HEK293T (cell line): ENCODE data around the gene OR5K1.

Source experiments
- CTCF ChIA-PET: fragments of 350-600 bp; formaldehyde crosslinking; extraction: SDS; loops from one replicate; lab custom pipeline; 2021; ENCODE audit warnings: antibody characterized with exemption, inconsistent platforms; lab: Yijun Ruan, JAX
- POLR2A ChIA-PET: fragments of 350-600 bp; formaldehyde crosslinking; extraction: SDS; loops from one replicate; lab custom pipeline; 2020; ENCODE audit warnings: antibody characterized with exemption, inconsistent platforms; lab: Yijun Ruan, JAX
- DNase-seq: peaks from one replicate; pipeline ENCODE4 v3.0.0; 2012; ENCODE audit warnings: mixed read lengths; ENCODE audit errors: extremely low spot score
- ARNT ChIP-seq: fragments of 450-650 bp; IDR thresholded peaks from 2 replicates; pipeline ENCODE4 v1.6.1; 2017; ENCODE audit warnings: mild to moderate bottlenecking
- BHLHE40 ChIP-seq: fragments of 450-650 bp; IDR thresholded peaks from 2 replicates; pipeline ENCODE4 v1.6.1; 2016; ENCODE audit warnings: mild to moderate bottlenecking, moderate library complexity, borderline replicate concordance
- CTBP1 ChIP-seq: fragments of 450-650 bp; IDR thresholded peaks from 2 replicates; pipeline ENCODE4 v1.6.1; 2016; ENCODE audit warnings: borderline replicate concordance
- ELF4 ChIP-seq: fragments of 450-650 bp; IDR thresholded peaks from 2 replicates; pipeline ENCODE4 v1.6.1; 2017; ENCODE audit warnings: antibody characterized with exemption
- FOXA1 ChIP-seq: fragments of 450-650 bp; IDR thresholded peaks from 2 replicates; pipeline ENCODE4 v1.6.1; 2016; ENCODE audit warnings: mild to moderate bottlenecking
- FOXK2 ChIP-seq: fragments of 450-650 bp; IDR thresholded peaks from 2 replicates; pipeline ENCODE4 v1.6.1; 2016; ENCODE audit warnings: mild to moderate bottlenecking
- FOXM1 ChIP-seq: fragments of 450-650 bp; IDR thresholded peaks from 2 replicates; pipeline ENCODE4 v1.6.1; 2017; ENCODE audit warnings: mild to moderate bottlenecking, borderline replicate concordance
- HDGF ChIP-seq: fragments of 450-650 bp; IDR thresholded peaks from 2 replicates; pipeline ENCODE4 v1.6.1; 2017; ENCODE audit warnings: antibody characterized with exemption, borderline replicate concordance
- L3MBTL2 ChIP-seq: fragments of 450-650 bp; conservative IDR thresholded peaks from 2 replicates; pipeline ENCODE4 v1.6.1; 2016; ENCODE audit warnings: mild to moderate bottlenecking
- LEF1 ChIP-seq: fragments of 450-650 bp; IDR thresholded peaks from 2 replicates; pipeline ENCODE4 v1.6.1; 2017; ENCODE audit warnings: mild to moderate bottlenecking, borderline replicate concordance
- NFRKB ChIP-seq: fragments of 450-650 bp; IDR thresholded peaks from 2 replicates; pipeline ENCODE4 v1.6.1; 2016; ENCODE audit warnings: mild to moderate bottlenecking, moderate library complexity
- SP1 ChIP-seq: fragments of 450-650 bp; IDR thresholded peaks from 2 replicates; pipeline ENCODE4 v1.6.1; 2017
- SUZ12 ChIP-seq: fragments of 450-650 bp; IDR thresholded peaks from 2 replicates; pipeline ENCODE4 v1.6.1; 2016; ENCODE audit warnings: mild to moderate bottlenecking
- TARDBP ChIP-seq: fragments of 450-650 bp; IDR thresholded peaks from 2 replicates; pipeline ENCODE4 v1.6.1; 2016
- ZNF384 ChIP-seq: fragments of 450-650 bp; IDR thresholded peaks from 2 replicates; pipeline ENCODE4 v1.6.1; 2016
- TF ChIP-seq, protein P1 (sequence below): fragments of 450-650 bp; IDR thresholded peaks from 2 replicates; pipeline ENCODE4 v1.6.1; 2016

OR5K1 gene

DNA sequence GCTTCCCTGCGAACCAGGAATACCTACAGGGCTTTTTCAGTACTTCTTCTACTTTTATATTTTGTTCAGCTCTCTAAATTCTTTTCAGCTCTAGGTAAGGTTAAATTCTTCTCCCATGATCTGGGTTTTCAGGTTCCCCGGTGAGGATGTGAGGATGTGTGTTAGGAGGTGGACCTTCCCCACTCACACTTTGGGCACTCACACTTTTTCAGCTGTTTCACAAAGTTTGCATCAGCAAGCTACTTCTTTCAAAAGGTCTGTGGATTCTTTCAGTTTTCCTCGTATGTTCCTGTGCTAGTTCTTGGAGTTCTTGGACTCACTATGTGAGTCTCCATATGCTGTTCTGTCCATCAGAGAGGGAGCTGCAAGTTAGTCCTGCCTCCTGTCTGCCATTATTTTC is 20.6 kb downstream of the OR5K1 start:
- POLR2A ChIA-PET = no interaction called here

DNA sequence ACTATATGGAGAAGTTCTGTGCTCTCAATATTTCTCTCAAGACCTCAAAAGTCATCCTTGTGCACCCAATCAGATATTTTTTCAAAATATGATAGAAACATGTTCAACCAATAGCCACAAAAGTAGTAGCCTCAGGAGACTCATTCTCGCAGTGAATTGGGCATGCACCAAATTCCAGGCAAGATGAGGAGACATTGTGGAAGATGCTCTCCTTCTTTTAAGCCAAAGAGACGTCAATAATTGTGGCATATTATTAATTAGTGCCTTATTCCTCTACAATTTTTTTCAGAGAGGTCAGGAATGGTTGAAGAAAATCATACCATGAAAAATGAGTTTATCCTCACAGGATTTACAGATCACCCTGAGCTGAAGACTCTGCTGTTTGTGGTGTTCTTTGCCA is 34.4 kb downstream of the OR5K1 start, which contains the start of gene OR5K2:
Gene OR5K2, plus strand, starts transcription at position 301 of the 400 bp plus-strand sequence. Its CDS starts 0 bp downstream, at position 301.
- no peak for DNase-seq
- TF ChIP-seq LEF1 = no peak
- TF ChIP-seq SP1 = no peak
- TF ChIP-seq FOXK2 = no peak
- TF ChIP-seq ZNF384 = no peak
- no peak for TF ChIP-seq ELF4
- TF ChIP-seq HDGF = no peak
- no peak for TF ChIP-seq L3MBTL2
- no peak for TF ChIP-seq FOXA1
- TF ChIP-seq, protein P1, sequence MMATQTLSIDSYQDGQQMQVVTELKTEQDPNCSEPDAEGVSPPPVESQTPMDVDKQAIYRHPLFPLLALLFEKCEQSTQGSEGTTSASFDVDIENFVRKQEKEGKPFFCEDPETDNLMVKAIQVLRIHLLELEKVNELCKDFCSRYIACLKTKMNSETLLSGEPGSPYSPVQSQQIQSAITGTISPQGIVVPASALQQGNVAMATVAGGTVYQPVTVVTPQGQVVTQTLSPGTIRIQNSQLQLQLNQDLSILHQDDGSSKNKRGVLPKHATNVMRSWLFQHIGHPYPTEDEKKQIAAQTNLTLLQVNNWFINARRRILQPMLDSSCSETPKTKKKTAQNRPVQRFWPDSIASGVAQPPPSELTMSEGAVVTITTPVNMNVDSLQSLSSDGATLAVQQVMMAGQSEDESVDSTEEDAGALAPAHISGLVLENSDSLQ = no peak
- no peak for TF ChIP-seq TARDBP
- no peak for TF ChIP-seq FOXM1
- TF ChIP-seq CTBP1 = no peak
- no peak for TF ChIP-seq NFRKB
- TF ChIP-seq SUZ12 = no peak
- TF ChIP-seq ARNT = no peak
- TF ChIP-seq BHLHE40 = no peak
- ChIA-PET CTCF (no interaction called here), POLR2A (no interaction called here)

More for the DNA sequence above, 20.6 kb downstream of the OR5K1 start:
- no peak for DNase-seq
- TF ChIP-seq L3MBTL2 = no peak
- CTCF ChIA-PET = no interaction called here

DNA sequence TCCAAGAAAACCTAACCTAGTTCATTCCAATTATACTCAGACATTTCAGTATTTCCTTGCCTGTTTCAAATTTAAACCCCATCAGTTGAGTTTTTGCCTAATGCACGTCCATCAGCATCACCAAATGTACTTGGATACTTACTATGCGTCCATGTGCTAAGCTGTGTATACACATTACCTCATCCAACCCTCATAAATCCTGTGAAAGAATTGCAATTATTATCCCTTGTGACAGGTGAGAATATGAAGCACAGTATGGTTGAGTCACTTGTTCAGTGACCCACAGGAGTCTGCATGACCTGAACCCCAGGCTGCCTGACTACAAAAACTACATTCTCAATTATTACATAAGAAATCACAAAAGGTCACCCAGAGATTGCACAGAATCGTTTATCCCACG is 37.0 kb downstream of the OR5K1 start:
- TF ChIP-seq ZNF384 (no peak), FOXA1 (no peak), CTBP1 (peak; percentile 84), TARDBP (no peak)
- TF ChIP-seq, protein P1 = peak; percentile 96
- POLR2A ChIA-PET = interaction anchor here (0.5 kb wide), 1 partner anchor 23 kb away, joined by 3 read pairs; the partner anchor contains the start of gene CLDND1
- peak; percentile 32 for DNase-seq
- CTCF ChIA-PET = no interaction called here

DNA sequence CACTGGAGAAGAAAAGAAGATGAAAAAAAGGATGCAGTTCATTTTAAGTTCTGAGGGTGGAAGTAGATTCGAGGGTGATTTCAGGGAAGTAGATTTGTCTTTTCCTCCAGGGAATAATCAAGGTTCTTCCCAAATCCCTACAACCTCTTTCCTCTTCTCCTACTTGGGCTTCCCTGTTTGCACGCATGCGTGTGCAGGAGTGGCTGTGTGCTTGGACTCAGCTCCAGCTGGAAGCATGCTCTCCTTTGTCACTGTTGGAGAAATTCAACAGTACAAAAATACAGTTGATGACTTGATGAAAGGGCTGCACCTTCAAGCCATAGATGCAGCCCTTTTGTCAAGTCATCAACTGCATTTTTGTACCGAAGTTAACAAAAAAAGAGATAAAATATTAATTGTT is 38.3 kb downstream of the OR5K1 start:
- no peak for DNase-seq
- TF ChIP-seq, protein P1 = no peak
- TF ChIP-seq CTBP1 (no peak), NFRKB (no peak), SUZ12 (no peak), HDGF (no peak), FOXM1 (no peak), SP1 (no peak)
- CTCF ChIA-PET = no interaction called here
- POLR2A ChIA-PET = no interaction called here

DNA sequence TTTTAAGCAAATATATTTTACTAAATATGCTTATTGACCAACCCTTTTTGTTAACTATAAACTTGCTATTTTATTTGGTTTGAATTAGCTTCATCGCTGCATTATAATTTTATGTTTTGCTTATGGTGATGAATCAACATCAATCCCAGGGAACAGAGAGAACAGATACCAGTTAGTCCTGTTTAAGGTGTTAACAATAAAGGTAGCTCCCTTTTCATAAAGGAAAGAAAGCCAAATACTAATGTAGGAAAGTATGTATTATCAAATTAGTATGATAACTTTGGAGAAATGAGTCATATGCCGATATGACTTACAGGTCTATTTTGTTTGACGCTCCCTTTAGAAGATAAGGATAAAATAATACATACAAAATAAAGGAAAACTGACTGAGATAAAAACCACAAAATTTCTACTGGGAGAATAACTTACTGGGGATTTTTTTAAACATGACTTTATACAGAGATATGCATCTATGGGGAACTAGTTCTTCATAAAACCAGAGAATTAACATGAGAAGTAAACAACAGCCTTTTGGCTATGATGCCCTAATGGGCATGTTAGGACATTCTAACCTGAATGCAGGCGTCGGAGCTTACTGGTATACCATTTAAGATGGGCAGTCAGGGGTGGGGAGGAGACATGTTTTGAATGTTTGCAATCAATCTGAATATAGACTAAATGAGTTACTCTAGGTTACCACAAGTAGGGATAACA is 39.0 kb downstream of the OR5K1 start:
- CTCF ChIA-PET = no interaction called here
- POLR2A ChIA-PET = no interaction called here
- DNase-seq = no peak
- TF ChIP-seq BHLHE40 (no peak), ZNF384 (no peak), TARDBP (no peak), L3MBTL2 (no peak), FOXM1 (no peak), HDGF (no peak), ARNT (no peak), LEF1 (no peak), SP1 (no peak), NFRKB (no peak), FOXA1 (no peak), SUZ12 (no peak), FOXK2 (no peak), CTBP1 (no peak), ELF4 (no peak)
- TF ChIP-seq, protein P1 = no peak

DNA sequence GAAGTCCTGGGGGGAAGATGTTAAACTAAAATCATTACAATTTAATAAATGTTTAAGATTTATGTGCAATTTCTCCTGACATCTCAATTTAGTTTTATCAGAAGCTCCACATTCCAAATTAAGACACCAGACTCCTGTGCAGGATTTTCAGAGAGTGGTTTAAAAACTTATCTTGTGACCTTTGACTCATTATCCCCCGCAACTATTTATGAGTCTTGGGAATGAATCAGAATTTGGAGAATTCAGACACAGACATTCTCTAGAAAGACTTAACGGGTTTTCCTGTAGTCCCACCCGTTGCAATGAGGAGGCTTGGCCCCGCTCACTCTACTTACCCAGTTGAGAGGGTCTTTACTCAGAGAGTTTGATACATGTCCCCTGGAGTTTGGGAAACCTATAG is 41.5 kb downstream of the OR5K1 start:
- ChIA-PET POLR2A (interaction anchor here (0.9 kb wide), 1 partner anchor 18 kb away, joined by 3 read pairs; the partner anchor contains the start of gene CLDND1), CTCF (no interaction called here)
- no peak for TF ChIP-seq TARDBP
- no peak for TF ChIP-seq SP1
- TF ChIP-seq HDGF = no peak
- no peak for TF ChIP-seq BHLHE40
- TF ChIP-seq, protein P1 = no peak
- TF ChIP-seq FOXK2 = no peak
- TF ChIP-seq ELF4 = no peak
- no peak for TF ChIP-seq FOXA1
- no peak for TF ChIP-seq NFRKB
- TF ChIP-seq SUZ12 = no peak
- no peak for TF ChIP-seq CTBP1
- no peak for TF ChIP-seq LEF1
- no peak for TF ChIP-seq ZNF384
- no peak for TF ChIP-seq L3MBTL2
- no peak for TF ChIP-seq FOXM1
- TF ChIP-seq ARNT = no peak
- no peak for DNase-seq
